Measurements from ENCODE around the gene DIPK1A.

DNA sequence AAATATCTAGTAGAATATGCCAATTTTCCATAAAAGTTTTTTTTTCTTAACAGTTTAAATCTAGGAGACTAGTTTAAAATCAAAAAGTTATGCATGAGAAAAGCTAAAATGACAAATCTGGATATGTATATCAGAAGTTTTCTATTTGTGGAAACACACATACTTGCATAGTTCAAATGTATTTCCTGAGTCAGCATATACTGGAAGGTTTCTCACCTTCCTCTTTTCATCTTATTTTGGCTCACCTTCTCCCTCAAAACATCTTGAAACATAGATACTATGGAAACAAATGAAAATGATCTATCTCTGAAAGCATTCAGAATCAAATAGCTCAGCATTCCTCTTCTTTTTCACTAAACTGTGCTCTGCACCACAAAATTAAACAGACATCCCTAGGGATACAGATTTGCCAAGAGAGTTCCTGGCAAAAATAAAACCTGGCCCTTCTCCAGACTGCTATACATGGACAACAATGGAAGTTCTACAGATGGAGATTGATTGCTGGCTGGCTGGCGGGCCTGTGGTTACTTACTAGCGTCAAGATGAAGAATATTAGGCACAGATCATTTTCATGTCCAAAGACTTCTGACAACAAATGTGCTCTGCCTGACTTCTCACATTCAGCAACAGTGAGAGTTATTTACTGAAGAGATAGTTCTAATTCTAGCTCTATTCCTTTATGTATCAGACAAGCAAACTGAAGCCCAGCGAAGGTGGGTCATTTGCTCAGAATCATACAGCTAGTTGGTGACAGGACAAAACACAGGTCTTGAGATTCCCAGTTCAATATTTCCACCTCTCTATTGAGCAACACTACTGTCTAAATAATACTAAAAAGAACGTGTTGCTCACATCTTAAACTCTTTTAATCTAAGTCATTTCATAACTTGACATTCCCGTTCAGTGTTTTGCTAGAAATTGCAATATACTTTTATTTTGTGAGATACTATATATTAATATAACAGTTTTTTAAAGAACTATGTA, 26.6 kb downstream of the DIPK1A start:
- TF ChIP-seq, protein P1, sequence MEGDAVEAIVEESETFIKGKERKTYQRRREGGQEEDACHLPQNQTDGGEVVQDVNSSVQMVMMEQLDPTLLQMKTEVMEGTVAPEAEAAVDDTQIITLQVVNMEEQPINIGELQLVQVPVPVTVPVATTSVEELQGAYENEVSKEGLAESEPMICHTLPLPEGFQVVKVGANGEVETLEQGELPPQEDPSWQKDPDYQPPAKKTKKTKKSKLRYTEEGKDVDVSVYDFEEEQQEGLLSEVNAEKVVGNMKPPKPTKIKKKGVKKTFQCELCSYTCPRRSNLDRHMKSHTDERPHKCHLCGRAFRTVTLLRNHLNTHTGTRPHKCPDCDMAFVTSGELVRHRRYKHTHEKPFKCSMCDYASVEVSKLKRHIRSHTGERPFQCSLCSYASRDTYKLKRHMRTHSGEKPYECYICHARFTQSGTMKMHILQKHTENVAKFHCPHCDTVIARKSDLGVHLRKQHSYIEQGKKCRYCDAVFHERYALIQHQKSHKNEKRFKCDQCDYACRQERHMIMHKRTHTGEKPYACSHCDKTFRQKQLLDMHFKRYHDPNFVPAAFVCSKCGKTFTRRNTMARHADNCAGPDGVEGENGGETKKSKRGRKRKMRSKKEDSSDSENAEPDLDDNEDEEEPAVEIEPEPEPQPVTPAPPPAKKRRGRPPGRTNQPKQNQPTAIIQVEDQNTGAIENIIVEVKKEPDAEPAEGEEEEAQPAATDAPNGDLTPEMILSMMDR (IDR thresholded peaks at IDR 0.05) = no peak
- TF ChIP-seq POLR2A (IDR thresholded peaks at IDR 0.05) = no peak
